Measurements from ENCODE around the gene COL5A1. TPM values are rescaled to one million over a fixed set of nuclear protein-coding genes. Genes with fewer than 3 reads are reported as not detected.

The COL5A1 gene
- total RNA-seq, 1 experiment from 2014 or later: 9.5 TPM

- H3K9ac ChIP-seq (ENCODE audit: extremely low read depth, insufficient read length, low read length): no peak overlapping the region
- no peak overlapping the region for H4K91ac ChIP-seq (ENCODE audit: insufficient read length, low read depth, low read length)
- H3K27me3 Mint-ChIP-seq (ENCODE audit: low read depth): peaks cover 4% of the 10 kb centered on the region
These were observed 248.5 kb downstream of the COL5A1 start for GRCh38 chr9:134890155-134890495.

More at GRCh38 chr9:134890155-134890495, 248.5 kb downstream of the COL5A1 start:
- Mint-ChIP-seq H3K4me1 (peaks cover 0 to 4% of the 10 kb centered on the region in 2 experiments; a peak in 2 of 4 replicates), H3K27ac (no peak overlapping the region), H3K36me3 (ENCODE audit: insufficient read depth in 1 of 3, low read depth in 3 of 3) (peaks cover 0 to 14% (median 4%) of the 10 kb centered on the region in 3 experiments; a peak in 3 of 7 replicates), H3K9me3 (peaks cover 11 to 14% of the 10 kb centered on the region in 2 experiments; a peak in 4 of 5 replicates), H3K4me3 (no peak overlapping the region)
- H2BK20ac ChIP-seq (ENCODE audit: low read depth, low read length, poor library complexity, severe bottlenecking): no peak overlapping the region
- H3K79me2 ChIP-seq (ENCODE audit: insufficient read depth, low read length): no peaks in the 10 kb centered on the region
- peaks cover 7% of the 10 kb centered on the region for H3K9me3 ChIP-seq (ENCODE audit: control insufficient read depth, low read depth, low read length)
- no peak overlapping the region for H2BK5ac ChIP-seq (ENCODE audit: insufficient read length, low read length)
- no peak overlapping the region for H2AFZ ChIP-seq (ENCODE audit: low read length)
- no peak overlapping the region for H3K56ac ChIP-seq (ENCODE audit: insufficient read length, low read depth, low read length)
- H3K27me3 ChIP-seq (ENCODE audit: insufficient read depth, low read length): no peaks in the 10 kb centered on the region
- H3K4me1 ChIP-seq (ENCODE audit: insufficient read depth, low read length): no peaks in the 10 kb centered on the region
- no peak overlapping the region for H2BK120ac ChIP-seq (ENCODE audit: low read depth, low read length, poor library complexity, severe bottlenecking)
- H3K14ac ChIP-seq (ENCODE audit: insufficient read depth, low read length): no peak overlapping the region
- H4K8ac ChIP-seq (replicated peaks; ENCODE audit: insufficient read length, low read depth, low read length): no peak overlapping the region
- H3K4me2 ChIP-seq (ENCODE audit: insufficient read depth, insufficient read length, low read length): no peak overlapping the region
- no peak for DNase-seq
- H3K79me1 ChIP-seq (ENCODE audit: insufficient read depth, low read depth, low read length, poor library complexity, severe bottlenecking): no peaks in the 10 kb centered on the region
- H2BK12ac ChIP-seq (ENCODE audit: insufficient read length, low read depth, low read length): no peak overlapping the region
- no peak overlapping the region for H3K27ac ChIP-seq (ENCODE audit: insufficient read length, low read depth, low read length)
- TF ChIP-seq, protein P1, sequence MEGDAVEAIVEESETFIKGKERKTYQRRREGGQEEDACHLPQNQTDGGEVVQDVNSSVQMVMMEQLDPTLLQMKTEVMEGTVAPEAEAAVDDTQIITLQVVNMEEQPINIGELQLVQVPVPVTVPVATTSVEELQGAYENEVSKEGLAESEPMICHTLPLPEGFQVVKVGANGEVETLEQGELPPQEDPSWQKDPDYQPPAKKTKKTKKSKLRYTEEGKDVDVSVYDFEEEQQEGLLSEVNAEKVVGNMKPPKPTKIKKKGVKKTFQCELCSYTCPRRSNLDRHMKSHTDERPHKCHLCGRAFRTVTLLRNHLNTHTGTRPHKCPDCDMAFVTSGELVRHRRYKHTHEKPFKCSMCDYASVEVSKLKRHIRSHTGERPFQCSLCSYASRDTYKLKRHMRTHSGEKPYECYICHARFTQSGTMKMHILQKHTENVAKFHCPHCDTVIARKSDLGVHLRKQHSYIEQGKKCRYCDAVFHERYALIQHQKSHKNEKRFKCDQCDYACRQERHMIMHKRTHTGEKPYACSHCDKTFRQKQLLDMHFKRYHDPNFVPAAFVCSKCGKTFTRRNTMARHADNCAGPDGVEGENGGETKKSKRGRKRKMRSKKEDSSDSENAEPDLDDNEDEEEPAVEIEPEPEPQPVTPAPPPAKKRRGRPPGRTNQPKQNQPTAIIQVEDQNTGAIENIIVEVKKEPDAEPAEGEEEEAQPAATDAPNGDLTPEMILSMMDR (conservative IDR thresholded peaks at IDR 0.05): no peak
- H3K23ac ChIP-seq (ENCODE audit: insufficient read length, low read depth, low read length): no peak overlapping the region
- WGBS (ENCODE audit: extremely low coverage, insufficient read length, low lambda C conversion rate): no CpG with 5 or more reads among the region's 5 CpGs
- no peak overlapping the region for H2BK15ac ChIP-seq (ENCODE audit: low read depth, low read length)
- H3K23me2 ChIP-seq (ENCODE audit: insufficient read length, low read depth, low read length, poor library complexity, severe bottlenecking): no peaks in the 10 kb centered on the region
- H4K5ac ChIP-seq (ENCODE audit: insufficient read length, low read depth, low read length): no peak overlapping the region
- H3K4ac ChIP-seq (ENCODE audit: low read depth, low read length): no peak overlapping the region
- no peak overlapping the region for H3T11ph ChIP-seq (ENCODE audit: low read length)
- H4K20me1 ChIP-seq (ENCODE audit: control insufficient read depth, insufficient read depth, insufficient read length): no peaks in the 10 kb centered on the region
- no peak overlapping the region for H2AK5ac ChIP-seq (ENCODE audit: insufficient read length, low read length)
- H3K18ac ChIP-seq (ENCODE audit: insufficient read length, low read depth, low read length): no peak overlapping the region
